Caco-2 (cell line): ENCODE results near the gene KCNAB3. TPM values are rescaled to one million over a fixed set of nuclear protein-coding genes. Genes with fewer than 3 reads are reported as not detected.

ENCODE experiments used
- BruUV-seq: library from RNA; stranded (reverse); fragments of 400-500 nt; replicated peaks from 2 replicates; lab custom pipeline; 2021; lab: Mats Ljungman, UMichigan
- CTCF ChIA-PET: fragments of 300-600 bp; sonication (Branson Sonifier 250); formaldehyde crosslinking; loops from one replicate; lab custom pipeline; 2022; ENCODE audit warnings: antibody characterized with exemption; lab: Charles Lee
- POLR2A ChIA-PET: fragments of 300-600 bp; sonication (Branson Sonifier 250); formaldehyde crosslinking; loops from one replicate; lab custom pipeline; 2022; ENCODE audit warnings: antibody characterized with exemption; lab: Charles Lee
- DNase-seq, 2 experiments: peaks; one replicate each; pipeline versions ENCODE4 v3.0.0 to v3.0.0-alpha.2; 2020 to 2022
- H3K27me3 ChIP-seq: replicated peaks from 2 replicates; pipeline ENCODE4 v1.6.0; 2011; ENCODE audit warnings: low read length; ENCODE audit not compliant: control insufficient read depth, insufficient read depth
- H3K36me3 ChIP-seq: 2 replicates; pipeline ENCODE4 v1.5.1; 2011; ENCODE audit warnings: low read length; ENCODE audit not compliant: control insufficient read depth, insufficient read depth
- H3K4me1 ChIP-seq: fragments of 250-450 bp; sonication (Bioruptor Pico); 2 replicates; pipeline ENCODE4 v1.5.1; 2020; ENCODE audit warnings: mild to moderate bottlenecking
- H3K4me3 ChIP-seq: 2 replicates; pipeline ENCODE4 v1.5.1; 2011; ENCODE audit warnings: low read depth, mild to moderate bottlenecking, control low read depth, low read length
- H3K9me3 ChIP-seq: fragments of 250-450 bp; sonication (Bioruptor Pico); 2 replicates; pipeline ENCODE4 v1.5.1; 2020; ENCODE audit warnings: mild to moderate bottlenecking, moderate library complexity
- H3K27ac Mint-ChIP-seq: one replicate; pipeline ENCODE4 v1.8.0; 2022; ENCODE audit warnings: mixed read lengths; ENCODE audit not compliant: unreplicated experiment
- H3K27me3 Mint-ChIP-seq: one replicate; pipeline ENCODE4 v1.8.0; 2022; ENCODE audit warnings: mixed read lengths; ENCODE audit not compliant: insufficient read depth, unreplicated experiment
- H3K36me3 Mint-ChIP-seq: one replicate; pipeline ENCODE4 v1.8.0; 2022; ENCODE audit warnings: mild to moderate bottlenecking, mixed read lengths; ENCODE audit not compliant: insufficient read depth, unreplicated experiment
- H3K4me1 Mint-ChIP-seq: one replicate; pipeline ENCODE4 v1.8.0; 2022; ENCODE audit warnings: low read depth, mixed read lengths; ENCODE audit not compliant: unreplicated experiment
- H3K4me3 Mint-ChIP-seq: one replicate; pipeline ENCODE4 v1.8.0; 2022; ENCODE audit warnings: mild to moderate bottlenecking, moderate library complexity, mixed read lengths; ENCODE audit not compliant: unreplicated experiment
- H3K9me3 Mint-ChIP-seq: one replicate; pipeline ENCODE4 v1.8.0; 2022; ENCODE audit warnings: mixed read lengths; ENCODE audit not compliant: unreplicated experiment
- intact Hi-C: fragments of 100-400 bp; cut with micrococcal nuclease; formaldehyde crosslinking; loops from one replicate; pipeline ENCODE4 v1.10.0; 2022; ENCODE audit not compliant: unreplicated experiment
- total RNA-seq: library from RNA; stranded (reverse); gene quantifications from 2 replicates; pipeline ENCODE4 v1.2.3, GENCODE V29; 2022
- TF ChIP-seq, protein P1 (sequence below), 2 experiments: fragments of 200-600 bp in 1 of 2; IDR thresholded peaks; 1 replicate in 1 of 2; 2 replicates in 1 of 2; pipeline versions ENCODE4 v1.5.1 to v1.8.0; 2011 to 2022; ENCODE audit warnings: antibody characterized with exemption in 1 of 2, control low read depth in 1 of 2, inconsistent platforms in 1 of 2, low read depth in 1 of 2, low read length in 1 of 2, mild to moderate bottlenecking in 1 of 2, moderate library complexity in 1 of 2; ENCODE audit not compliant: insufficient read depth in 1 of 2, severe bottlenecking in 1 of 2, unreplicated experiment in 1 of 2

KCNAB3 gene
- total RNA-seq, 1 experiment from 2014 or later, result 2.0 TPM

DNA sequence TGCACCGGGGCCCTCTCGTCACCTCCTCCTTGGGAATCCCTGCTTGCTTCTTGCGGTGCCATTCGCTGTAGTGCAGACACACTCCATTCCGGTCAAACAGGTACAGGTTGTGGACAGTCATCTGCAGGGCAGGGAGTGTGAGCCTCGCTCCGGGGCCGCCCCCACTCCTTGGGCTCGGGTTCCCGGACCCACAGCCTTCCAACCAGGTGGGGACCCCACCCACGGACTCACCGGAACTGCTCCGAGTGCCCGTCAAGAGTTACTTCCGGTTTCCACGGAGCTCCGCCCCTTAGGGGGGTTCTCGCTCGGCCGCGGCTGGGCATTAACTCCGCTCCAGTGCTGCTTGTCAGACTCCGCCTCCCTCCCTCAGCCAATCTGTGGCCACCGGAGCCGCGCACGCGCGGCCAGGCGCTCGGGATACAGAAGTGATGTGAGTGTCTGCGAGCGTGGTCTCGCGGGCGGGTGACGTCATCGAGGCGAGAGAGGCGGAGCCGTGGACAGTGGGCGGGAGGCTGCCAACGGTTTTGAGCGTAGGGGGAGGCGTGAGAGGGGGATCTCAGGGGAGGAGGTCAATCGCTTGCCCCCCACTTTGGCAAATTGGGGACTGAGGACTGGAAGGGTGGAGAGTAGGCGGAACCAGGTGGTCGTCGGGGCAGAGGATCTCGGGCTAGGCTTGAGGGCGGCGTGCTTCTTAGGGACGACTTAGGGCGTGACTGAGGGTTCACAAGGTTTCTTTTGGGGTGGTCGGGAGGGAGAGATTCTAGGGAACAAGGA lies 2.2 kb upstream of the KCNAB3 start, which contains the start of the genes CNTROB and TRAPPC1:
CNTROB (plus strand) TSS at position 498 of the 774 bp plus-strand sequence. CDS start 874 bp downstream, outside the sequence.
TRAPPC1 (minus strand) TSS at position 238 of the 774 bp plus-strand sequence; CDS start at position 121, 117 bp downstream.
- intact Hi-C loops, result loop anchor here (1.0 to 5.0 kb wide), 2 partner anchors 19 to 60 kb away; no protein-coding TSS in a partner anchor
- TF ChIP-seq, protein P1, sequence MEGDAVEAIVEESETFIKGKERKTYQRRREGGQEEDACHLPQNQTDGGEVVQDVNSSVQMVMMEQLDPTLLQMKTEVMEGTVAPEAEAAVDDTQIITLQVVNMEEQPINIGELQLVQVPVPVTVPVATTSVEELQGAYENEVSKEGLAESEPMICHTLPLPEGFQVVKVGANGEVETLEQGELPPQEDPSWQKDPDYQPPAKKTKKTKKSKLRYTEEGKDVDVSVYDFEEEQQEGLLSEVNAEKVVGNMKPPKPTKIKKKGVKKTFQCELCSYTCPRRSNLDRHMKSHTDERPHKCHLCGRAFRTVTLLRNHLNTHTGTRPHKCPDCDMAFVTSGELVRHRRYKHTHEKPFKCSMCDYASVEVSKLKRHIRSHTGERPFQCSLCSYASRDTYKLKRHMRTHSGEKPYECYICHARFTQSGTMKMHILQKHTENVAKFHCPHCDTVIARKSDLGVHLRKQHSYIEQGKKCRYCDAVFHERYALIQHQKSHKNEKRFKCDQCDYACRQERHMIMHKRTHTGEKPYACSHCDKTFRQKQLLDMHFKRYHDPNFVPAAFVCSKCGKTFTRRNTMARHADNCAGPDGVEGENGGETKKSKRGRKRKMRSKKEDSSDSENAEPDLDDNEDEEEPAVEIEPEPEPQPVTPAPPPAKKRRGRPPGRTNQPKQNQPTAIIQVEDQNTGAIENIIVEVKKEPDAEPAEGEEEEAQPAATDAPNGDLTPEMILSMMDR (IDR thresholded peaks at IDR 0.05; ENCODE audit: insufficient read depth in 1 of 2, low read depth in 1 of 2, low read length in 1 of 2, severe bottlenecking in 1 of 2, unreplicated experiment in 1 of 2), result no peak
- no TSS peak for BruUV-seq
- no peaks in the 10 kb centered on the region for H3K9me3 ChIP-seq
- no peaks in the 10 kb centered on the region for H3K27me3 ChIP-seq
- Mint-ChIP-seq H3K4me1 (peaks cover 11% of the 10 kb centered on the region), H3K4me3 (peak within 1 kb of the TSS; percentile 99), H3K27ac (peak within 1 kb of the TSS; percentile 97), H3K9me3 (no peaks in the 10 kb centered on the region), H3K27me3 (no peaks in the 10 kb centered on the region), H3K36me3 (peaks cover 6% of the 10 kb centered on the region)
- peak; percentile 95 to 97 for DNase-seq
- H3K4me1 ChIP-seq, result 0 out of 2 replicates have a peak, but pooled peaks cover 2% of the 10 kb centered on the region
- peak within 1 kb of the TSS; percentile 80 for H3K4me3 ChIP-seq
- ChIA-PET POLR2A (interaction anchor here (0.5 to 1.8 kb wide), 5 partner anchors 15 to 211 kb away, joined by 3 to 10 read pairs (median 4); partner anchors contain the start of gene RNF227), CTCF (interaction anchor here (0.7 to 3.1 kb wide), 8 partner anchors 16 to 456 kb away, joined by 3 to 14 read pairs (median 6); partner anchors contain the start of genes NAA38 and RNF227)
- H3K36me3 ChIP-seq, result no peaks in the 10 kb centered on the region

DNA sequence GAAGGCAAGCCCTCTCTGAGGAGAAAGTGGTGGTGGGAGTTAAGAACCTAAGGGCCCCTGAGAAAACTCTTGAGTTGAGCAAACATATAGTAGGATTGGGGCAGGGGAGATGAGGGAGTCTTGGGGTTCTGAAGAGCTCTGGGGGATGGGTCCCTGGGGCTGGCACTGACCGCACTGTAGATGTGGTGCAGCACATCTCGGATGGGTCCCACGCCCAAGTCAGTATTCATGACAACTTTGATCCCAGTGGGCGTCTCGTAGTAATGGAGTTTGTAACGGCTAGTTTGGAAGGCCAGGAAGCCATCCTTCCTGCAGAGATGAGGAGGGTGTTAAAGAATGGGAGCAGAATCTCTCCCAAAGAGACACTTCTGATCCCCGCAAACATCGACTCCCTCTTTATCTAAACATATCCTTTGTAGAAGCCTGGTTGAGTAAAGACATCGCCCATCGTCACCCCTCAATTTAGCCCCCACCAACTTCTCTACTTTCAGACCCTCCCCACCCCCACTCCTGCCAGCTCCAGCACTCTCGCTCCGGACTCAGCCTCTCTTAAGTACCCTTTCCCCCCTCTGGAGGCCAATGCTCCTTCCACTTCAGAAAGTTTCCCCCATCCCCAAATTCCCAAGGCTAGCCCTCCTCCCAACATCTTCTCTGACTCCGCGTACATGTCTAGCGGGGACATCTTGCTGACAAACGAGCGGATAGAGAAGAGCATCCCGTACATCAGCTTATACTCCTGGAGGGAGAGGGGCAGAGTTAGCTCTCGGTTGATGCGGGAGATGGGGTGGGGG lies 1.4 kb upstream of the KCNAB3 start:
- no peak for DNase-seq
- peak overlapping the region; percentile 97 for H3K27ac Mint-ChIP-seq

More for the DNA sequence above, 1.4 kb upstream of the KCNAB3 start:
- Mint-ChIP-seq H3K9me3 (no peaks in the 10 kb centered on the region), H3K27me3 (no peaks in the 10 kb centered on the region), H3K36me3 (peaks cover 6% of the 10 kb centered on the region), H3K4me3 (peak overlapping the region; percentile 99), H3K4me1 (peaks cover 11% of the 10 kb centered on the region)
- TF ChIP-seq, protein P1 (IDR thresholded peaks at IDR 0.05; ENCODE audit: insufficient read depth in 1 of 2, low read depth in 1 of 2, low read length in 1 of 2, severe bottlenecking in 1 of 2, unreplicated experiment in 1 of 2), result no peak
- H3K9me3 ChIP-seq, result no peaks in the 10 kb centered on the region
- no peaks in the 10 kb centered on the region for H3K27me3 ChIP-seq
- H3K4me1 ChIP-seq, result 0 out of 2 replicates have a peak, but pooled peaks cover 2% of the 10 kb centered on the region
- BruUV-seq, result TSS peak; percentile 92
- ChIA-PET CTCF (interaction anchor here (0.7 to 3.1 kb wide), 8 partner anchors 15 to 455 kb away, joined by 3 to 14 read pairs (median 6); partner anchors contain the start of genes NAA38 and RNF227), POLR2A (interaction anchor here (0.7 to 1.8 kb wide), 4 partner anchors 14 to 96 kb away, joined by 3 to 10 read pairs (median 5); partner anchors contain the start of gene RNF227)
- H3K4me3 ChIP-seq, result peak overlapping the region; percentile 72
- no peaks in the 10 kb centered on the region for H3K36me3 ChIP-seq
- intact Hi-C loops, result loop anchor here (5.0 kb wide), 1 partner anchor 61 kb away; no protein-coding TSS in a partner anchor
